Stimulated activated CD8-positive, alpha-beta memory T cell treated with anti-CD3 and anti-CD28 coated beads, Interleukin-15, amount 100 ng/mL, for 48 hours (primary cell): ENCODE measurements around the gene PKP4.

Experiments used
- DNase-seq, 2 donors: peaks; one replicate each; pipeline ENCODE4 v3.0.0-alpha.2; 2020; ENCODE audit warnings: low read depth in 2 of 2

PKP4 gene

GRCh38 chr2:158647436-158648231, 190.9 kb downstream of the PKP4 start:
- DNase-seq, result no peak

- no peak for DNase-seq
Observed at GRCh38 chr2:158649846-158650245, 193.1 kb downstream of the PKP4 start.

GRCh38 chr2:158650646-158651357, 194.1 kb downstream of the PKP4 start:
- no peak for DNase-seq

GRCh38 chr2:158651358-158652057, 194.8 kb downstream of the PKP4 start:
- no peak for DNase-seq

- DNase-seq, result no peak
Observed at GRCh38 chr2:158655628-158656027, 198.9 kb downstream of the PKP4 start.

GRCh38 chr2:158656492-158657229, 199.9 kb downstream of the PKP4 start:
- no peak for DNase-seq

- no peak for DNase-seq
Observed at GRCh38 chr2:158658396-158658795, 201.6 kb downstream of the PKP4 start.

- no peak for DNase-seq
Observed at GRCh38 chr2:158659483-158659882, 202.7 kb downstream of the PKP4 start.

GRCh38 chr2:158661231-158661630, 204.5 kb downstream of the PKP4 start:
- no peak for DNase-seq

- DNase-seq, result no peak
Observed at GRCh38 chr2:158662421-158662820, 205.7 kb downstream of the PKP4 start.

- no peak for DNase-seq
Observed at GRCh38 chr2:158663796-158664195, 207.0 kb downstream of the PKP4 start.

- DNase-seq, result no peak
Observed at GRCh38 chr2:158664987-158665386, 208.2 kb downstream of the PKP4 start.

- DNase-seq, result no peak
Observed at GRCh38 chr2:158665536-158666302, 209.0 kb downstream of the PKP4 start.

- DNase-seq, result no peak
Observed at GRCh38 chr2:158666969-158667368, 210.2 kb downstream of the PKP4 start.

GRCh38 chr2:158667586-158667985, 210.8 kb downstream of the PKP4 start:
- DNase-seq, result no peak

GRCh38 chr2:158668001-158668765, 211.4 kb downstream of the PKP4 start:
- DNase-seq, result no peak

- no peak for DNase-seq
Observed at GRCh38 chr2:158670292-158670691, 213.5 kb downstream of the PKP4 start.

GRCh38 chr2:158671360-158672245, 214.9 kb downstream of the PKP4 start:
- DNase-seq, result no peak

- no peak for DNase-seq
Observed at GRCh38 chr2:158676295-158676694, 219.5 kb downstream of the PKP4 start.
